IPS-NIHi11 (cell line): ENCODE results near the gene SIGLECL1.

Experiments used
- DNase-seq: peaks from one replicate; pipeline ENCODE4 v3.0.0; 2012; ENCODE audit warnings: mixed read lengths, low spot score

Gene SIGLECL1

GRCh38 chr19:51252306-51253079 lies 1.6 kb downstream of the SIGLECL1 start:
- DNase-seq = no peak

GRCh38 chr19:51253088-51253806 lies 2.4 kb downstream of the SIGLECL1 start:
- DNase-seq = no peak

- no peak for DNase-seq
Measured at GRCh38 chr19:51256155-51256625, 5.3 kb downstream of the SIGLECL1 start.

- DNase-seq = no peak
Measured at GRCh38 chr19:51257471-51257870, 6.6 kb downstream of the SIGLECL1 start.

GRCh38 chr19:51258165-51259160 lies 7.6 kb downstream of the SIGLECL1 start:
- no peak for DNase-seq

GRCh38 chr19:51259348-51260245 lies 8.7 kb downstream of the SIGLECL1 start:
- DNase-seq = peak; percentile 66

GRCh38 chr19:51263808-51264207 lies 12.9 kb downstream of the SIGLECL1 start:
- DNase-seq = no peak

GRCh38 chr19:51271067-51271466 lies 20.2 kb downstream of the SIGLECL1 start:
- DNase-seq = peak; percentile 32

- DNase-seq = no peak
Measured at GRCh38 chr19:51272183-51272810, 21.4 kb downstream of the SIGLECL1 start.

- DNase-seq = no peak
Measured at GRCh38 chr19:51274049-51274770, 23.3 kb downstream of the SIGLECL1 start.

GRCh38 chr19:51277112-51277511 lies 26.2 kb downstream of the SIGLECL1 start:
- DNase-seq = no peak

GRCh38 chr19:51282335-51282734 lies 31.5 kb downstream of the SIGLECL1 start:
- DNase-seq = no peak

GRCh38 chr19:51285682-51286081 lies 34.8 kb downstream of the SIGLECL1 start:
- no peak for DNase-seq

- DNase-seq = no peak
Measured at GRCh38 chr19:51289635-51290034, 38.8 kb downstream of the SIGLECL1 start.

GRCh38 chr19:51292971-51293370 lies 42.1 kb downstream of the SIGLECL1 start:
- peak; percentile 60 for DNase-seq

GRCh38 chr19:51293571-51294210 lies 42.8 kb downstream of the SIGLECL1 start:
- peak; percentile 43 for DNase-seq

- peak; percentile 26 for DNase-seq
Measured at GRCh38 chr19:51294211-51294976, 43.5 kb downstream of the SIGLECL1 start.

GRCh38 chr19:51294977-51295375 lies 44.1 kb downstream of the SIGLECL1 start:
- DNase-seq = no peak
